ENCODE results near the gene ZNF718.
"Not testable (repeated sequence)": the region's sequence is repeated elsewhere in the genome, so short reads cannot be mapped to it uniquely, and the experiment has no call there.

Gene ZNF718

DNA sequence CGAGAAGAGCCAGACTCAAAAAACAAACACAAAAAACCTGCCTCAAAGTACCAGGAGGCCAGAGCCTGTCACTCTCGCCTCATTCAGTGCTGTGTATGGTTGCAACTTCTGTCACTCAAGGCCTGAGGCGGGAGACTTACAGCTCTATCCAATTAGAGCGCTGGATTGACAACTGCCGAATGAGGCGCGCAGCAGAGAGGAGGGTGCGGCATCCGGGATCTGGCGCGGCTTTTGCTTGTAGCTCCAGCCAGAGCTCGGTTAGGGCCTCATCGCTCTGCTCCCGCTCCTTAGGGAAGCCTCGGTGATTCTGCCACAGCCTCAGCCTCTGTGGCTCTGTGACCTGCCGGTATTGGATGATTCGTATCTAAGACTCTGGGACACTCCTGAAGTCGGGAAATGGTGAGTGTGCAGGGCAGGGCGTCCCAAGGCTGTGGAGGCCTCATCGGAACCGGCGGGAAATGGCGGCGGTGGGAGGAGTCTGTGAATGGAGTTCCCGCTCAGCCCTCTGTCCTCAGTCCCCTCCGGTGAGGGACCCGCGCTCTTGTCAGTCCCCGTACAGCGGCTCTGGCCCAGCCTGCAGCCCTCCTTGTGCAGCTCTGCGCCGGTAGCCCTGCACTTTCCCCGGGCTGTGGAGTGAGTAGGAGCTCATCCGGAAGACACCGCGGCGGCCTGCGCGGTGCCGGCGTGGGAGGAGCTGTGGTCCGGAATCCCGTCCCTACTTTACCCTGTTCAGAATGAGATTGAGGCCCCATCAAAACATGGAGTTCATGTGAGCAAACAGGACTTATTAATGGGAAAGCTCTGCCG is at the start of gene ZNF718:
Gene ZNF718, plus strand, starts transcription at position 227 of the 807 bp plus-strand sequence. Its CDS starts 170 bp downstream, at position 397.
- DNase-seq (ENCODE audit: low read depth in 3 of 3, low spot score in 1 of 3): peak; percentile 54 to 83 (median 78)

GRCh38 chr4:85951-86350 is 38.4 kb upstream of the ZNF718 start:
- no peak for DNase-seq (ENCODE audit: low read depth in 3 of 3, low spot score in 1 of 3)

DNA sequence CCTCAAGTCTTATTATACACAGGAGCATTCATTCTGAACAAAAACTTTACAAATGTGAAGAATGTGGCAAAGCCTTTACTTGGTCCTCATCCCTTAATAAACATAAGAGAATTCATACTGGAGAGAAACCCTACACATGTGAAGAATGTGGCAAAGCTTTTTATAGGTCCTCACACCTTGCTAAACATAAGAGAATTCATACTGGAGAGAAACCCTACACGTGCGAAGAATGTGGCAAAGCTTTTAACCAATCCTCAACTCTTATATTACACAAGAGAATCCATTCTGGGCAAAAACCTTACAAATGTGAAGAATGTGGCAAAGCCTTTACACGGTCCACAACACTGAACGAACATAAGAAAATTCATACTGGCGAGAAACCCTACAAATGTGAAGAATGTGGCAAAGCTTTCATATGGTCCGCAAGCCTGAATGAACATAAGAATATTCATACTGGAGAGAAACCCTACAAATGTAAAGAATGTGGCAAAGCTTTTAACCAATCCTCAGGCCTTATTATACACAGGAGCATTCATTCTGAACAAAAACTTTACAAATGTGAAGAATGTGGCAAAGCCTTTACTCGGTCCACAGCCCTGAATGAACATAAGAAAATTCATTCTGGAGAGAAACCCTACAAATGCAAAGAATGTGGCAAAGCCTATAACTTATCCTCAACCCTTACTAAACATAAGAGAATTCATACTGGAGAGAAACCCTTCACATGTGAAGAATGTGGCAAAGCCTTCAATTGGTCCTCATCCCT is 37.6 kb upstream of the ZNF718 start:
- not testable (repeated sequence) for DNase-seq (ENCODE audit: low read depth in 3 of 3, low spot score in 1 of 3)

- no peak for DNase-seq (ENCODE audit: low read depth in 3 of 3, low spot score in 1 of 3)
Observed at GRCh38 chr4:98386-98785, 25.9 kb upstream of the ZNF718 start.

DNA sequence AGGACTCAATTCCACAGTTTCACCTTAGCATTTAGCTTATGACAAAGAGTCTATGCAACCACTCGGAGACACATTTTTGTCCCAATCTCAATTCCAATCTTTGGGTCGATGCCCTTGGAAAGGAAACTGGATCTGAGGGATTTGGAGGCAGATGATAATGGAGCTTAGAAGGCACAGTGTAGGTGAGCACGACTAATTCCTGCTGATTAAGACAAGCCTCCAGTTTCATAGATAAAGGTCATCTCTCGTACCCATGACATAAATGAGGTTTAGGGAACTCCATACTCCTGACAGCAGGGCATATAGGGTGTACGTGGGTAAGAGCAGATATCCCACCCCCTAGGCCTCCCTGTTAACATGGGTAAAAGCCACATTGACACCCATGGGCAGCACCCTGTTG is 24.4 kb upstream of the ZNF718 start:
- no peak for DNase-seq (ENCODE audit: low read depth in 3 of 3, low spot score in 1 of 3)

- DNase-seq (ENCODE audit: low read depth in 3 of 3, low spot score in 1 of 3): no peak
Observed at GRCh38 chr4:107083-107443, 17.2 kb upstream of the ZNF718 start.

GRCh38 chr4:107444-108429 is 16.6 kb upstream of the ZNF718 start:
- no peak for DNase-seq (ENCODE audit: low read depth in 3 of 3, low spot score in 1 of 3)

DNA sequence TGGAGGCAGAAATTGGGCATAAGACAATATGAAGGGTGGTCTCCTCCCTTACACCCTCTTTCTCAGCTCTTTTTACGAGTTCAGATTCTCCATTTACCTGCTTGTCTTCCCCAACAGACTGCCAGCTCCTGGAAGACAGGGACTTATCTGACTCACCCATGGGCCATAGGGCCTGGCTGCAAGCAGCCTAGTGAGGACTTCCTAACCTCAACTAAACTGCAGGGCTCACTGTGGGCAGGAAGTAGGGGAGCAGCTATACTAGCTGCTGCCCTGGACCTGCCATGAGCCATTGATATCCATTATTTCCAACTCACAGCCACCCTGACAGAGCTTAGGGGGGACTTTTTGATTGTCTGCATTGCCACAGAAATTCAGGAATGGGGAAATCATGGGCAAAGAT is 11.5 kb upstream of the ZNF718 start:
- no peak for DNase-seq (ENCODE audit: low read depth in 3 of 3, low spot score in 1 of 3)

GRCh38 chr4:113732-114131 is 10.6 kb upstream of the ZNF718 start:
- DNase-seq (ENCODE audit: low read depth in 3 of 3, low spot score in 1 of 3): no peak

DNA sequence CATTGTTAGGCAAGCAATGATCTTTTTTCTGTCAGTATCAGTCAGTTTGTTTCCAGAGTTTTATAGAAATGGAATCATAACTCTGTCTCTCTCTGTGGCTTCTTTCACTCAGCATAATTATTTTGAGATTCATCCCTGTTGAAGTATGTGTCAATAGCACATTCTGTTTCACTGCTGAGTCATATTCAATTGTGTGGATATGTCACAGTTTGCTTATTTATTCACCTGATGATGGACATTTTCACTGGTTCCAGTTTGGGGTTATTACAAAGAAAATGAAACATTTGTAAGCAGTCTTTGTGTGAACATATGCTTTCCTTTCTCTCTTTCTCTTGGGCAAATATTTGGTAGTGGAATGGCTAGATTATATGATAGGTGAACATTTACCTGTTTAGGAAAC is 10.2 kb upstream of the ZNF718 start:
- no peak for DNase-seq (ENCODE audit: low read depth in 3 of 3, low spot score in 1 of 3)

GRCh38 chr4:116499-116898 is 7.8 kb upstream of the ZNF718 start:
- no peak for DNase-seq (ENCODE audit: low read depth in 3 of 3, low spot score in 1 of 3)

DNA sequence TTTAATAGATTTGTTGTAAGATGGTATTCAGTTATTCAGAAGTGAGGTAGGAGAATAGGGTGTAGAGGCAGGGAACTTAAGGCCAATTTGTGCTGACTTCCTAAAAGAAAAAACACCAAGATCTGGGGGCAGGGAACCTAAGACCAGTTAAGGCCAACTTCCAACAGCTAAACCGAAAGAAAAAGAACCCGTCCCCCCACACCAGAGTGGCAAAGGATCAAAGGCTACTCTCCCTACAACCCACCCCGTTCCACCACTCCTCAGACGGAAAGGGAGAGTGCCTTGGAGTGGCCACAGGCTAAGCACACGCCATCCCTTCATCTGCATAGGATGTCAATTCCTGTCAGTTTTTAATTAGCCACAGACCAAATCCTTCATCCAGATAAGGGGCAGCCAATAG is 3.7 kb upstream of the ZNF718 start:
- no peak for DNase-seq (ENCODE audit: low read depth in 3 of 3, low spot score in 1 of 3)

DNA sequence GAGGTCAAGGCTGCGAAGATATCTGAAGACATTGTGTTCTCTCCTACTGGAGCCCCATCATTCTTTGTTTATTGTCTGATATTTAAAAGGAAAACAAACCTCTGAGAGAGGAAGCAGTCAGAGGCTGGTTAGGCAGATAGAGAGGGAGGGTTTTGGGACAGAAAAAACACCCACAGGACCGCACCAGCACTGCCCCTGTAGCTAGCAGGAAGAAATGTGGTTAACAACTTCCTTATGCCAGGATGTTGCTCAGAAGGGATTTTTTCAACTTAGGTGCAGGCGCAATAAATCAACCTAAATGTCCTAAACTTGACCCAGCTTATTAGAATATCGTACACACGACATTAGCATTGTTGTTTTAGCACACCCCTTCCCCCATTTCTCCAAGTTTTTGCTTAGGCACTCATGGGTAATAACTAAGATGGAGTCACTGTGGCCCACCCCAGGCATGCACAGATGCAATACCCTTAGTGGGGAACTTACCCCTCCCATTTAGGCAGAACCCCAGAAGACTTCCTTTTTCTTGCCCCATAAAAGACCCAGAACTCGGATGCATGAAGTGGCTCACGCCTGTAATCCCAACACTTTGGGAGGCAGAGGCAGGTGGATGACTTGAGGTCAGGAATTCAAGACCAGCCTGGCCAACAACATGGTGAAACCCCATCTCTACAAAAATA is 2.8 kb upstream of the ZNF718 start:
- no peak for DNase-seq (ENCODE audit: low read depth in 3 of 3, low spot score in 1 of 3)

DNA sequence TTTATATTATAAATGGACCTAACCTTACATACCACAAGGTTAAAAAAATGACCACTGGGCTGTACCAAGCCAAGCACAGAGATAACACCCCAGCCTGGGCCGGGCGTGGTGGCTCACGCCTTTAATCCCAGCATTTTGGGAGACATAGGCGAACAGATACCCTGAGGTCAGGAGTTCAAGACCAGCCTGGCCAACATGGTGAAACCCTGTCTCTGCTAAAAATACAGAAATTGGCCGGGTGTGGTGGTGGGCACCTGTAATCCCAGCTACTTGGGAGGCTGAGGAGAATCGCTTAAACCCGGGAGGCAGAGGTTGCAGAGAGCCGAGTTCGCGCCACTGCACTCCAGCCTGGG is 403 bp upstream of the ZNF718 start:
- DNase-seq (ENCODE audit: low read depth in 3 of 3, low spot score in 1 of 3): not testable (repeated sequence)

DNA sequence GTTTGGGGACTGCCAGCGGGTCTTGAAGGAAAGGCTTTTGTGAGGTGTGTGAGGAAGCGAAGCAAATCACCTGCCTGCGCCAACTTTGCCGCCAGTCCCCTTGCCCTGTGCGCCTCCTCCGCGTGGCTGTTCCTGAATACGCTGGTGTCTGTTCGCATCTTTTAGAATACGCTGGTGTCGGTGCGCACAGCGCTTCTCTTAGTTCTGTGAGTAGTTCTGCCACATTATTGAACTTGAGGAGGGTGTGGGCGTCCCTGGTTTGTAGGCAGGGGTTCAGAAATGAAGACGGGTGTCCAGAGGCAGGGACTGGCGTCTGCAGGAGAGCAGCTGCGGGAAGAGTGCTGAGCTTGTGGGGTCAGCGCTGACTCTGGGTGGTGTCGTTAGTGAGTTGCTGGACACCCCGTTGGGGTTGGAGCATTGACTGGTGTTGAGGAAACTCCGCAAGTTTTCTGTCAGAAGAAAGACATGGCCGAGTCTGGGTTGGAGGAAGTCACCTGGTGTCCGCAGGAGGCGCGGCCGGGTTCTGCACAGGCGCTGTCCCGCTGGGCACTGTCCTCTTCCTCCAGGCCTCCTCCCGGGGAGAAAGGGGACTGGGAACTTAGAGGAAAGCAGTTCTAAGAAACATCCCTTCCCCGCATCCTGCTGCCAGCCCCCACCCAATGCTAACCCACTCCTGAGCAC is 930 bp downstream of the ZNF718 start:
- DNase-seq (ENCODE audit: low read depth in 3 of 3, low spot score in 1 of 3): no peak

DNA sequence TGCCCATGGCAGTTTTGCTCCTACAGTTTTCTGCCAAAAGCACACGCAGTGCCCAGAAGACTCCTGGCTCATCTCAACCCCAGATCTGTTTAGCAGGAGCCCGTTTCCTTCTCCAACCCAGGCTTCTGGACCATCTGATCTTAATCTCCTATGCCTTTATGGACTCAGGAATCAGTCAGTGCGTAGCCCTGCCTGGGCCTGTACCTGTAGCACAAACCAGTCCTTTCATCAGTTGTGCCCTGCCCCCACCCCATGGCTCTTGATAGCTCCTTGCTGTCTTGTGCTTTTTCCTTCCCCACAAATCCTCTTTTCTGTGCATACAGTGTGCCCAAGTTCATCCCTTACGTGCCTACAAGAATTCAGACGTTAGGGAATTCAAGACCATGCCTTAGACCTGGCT is 1.5 kb downstream of the ZNF718 start:
- no peak for DNase-seq (ENCODE audit: low read depth in 3 of 3, low spot score in 1 of 3)

- no peak for DNase-seq (ENCODE audit: low read depth in 3 of 3, low spot score in 1 of 3)
Observed at GRCh38 chr4:132483-132882, 8.2 kb downstream of the ZNF718 start.

DNA sequence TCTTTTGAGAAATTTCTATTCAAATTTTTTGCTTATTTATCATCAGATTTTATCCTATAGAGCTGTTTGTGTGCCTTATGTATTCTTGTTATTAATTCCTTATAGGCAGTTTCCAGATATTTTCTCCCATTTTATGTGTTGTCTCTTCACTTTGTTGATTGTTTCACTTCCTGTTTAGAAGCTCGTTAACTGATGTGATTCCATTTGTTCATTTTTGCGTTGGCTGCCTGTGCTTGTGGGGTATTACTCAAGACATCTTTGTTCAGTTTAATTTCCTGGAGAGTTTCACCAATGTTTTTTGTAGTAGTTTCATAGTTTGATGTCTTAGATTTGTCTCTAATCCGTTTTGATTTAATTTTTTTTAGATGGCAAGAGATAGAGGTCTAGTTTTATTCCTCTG is 14.6 kb downstream of the ZNF718 start:
- no peak for DNase-seq (ENCODE audit: low read depth in 3 of 3, low spot score in 1 of 3)

DNA sequence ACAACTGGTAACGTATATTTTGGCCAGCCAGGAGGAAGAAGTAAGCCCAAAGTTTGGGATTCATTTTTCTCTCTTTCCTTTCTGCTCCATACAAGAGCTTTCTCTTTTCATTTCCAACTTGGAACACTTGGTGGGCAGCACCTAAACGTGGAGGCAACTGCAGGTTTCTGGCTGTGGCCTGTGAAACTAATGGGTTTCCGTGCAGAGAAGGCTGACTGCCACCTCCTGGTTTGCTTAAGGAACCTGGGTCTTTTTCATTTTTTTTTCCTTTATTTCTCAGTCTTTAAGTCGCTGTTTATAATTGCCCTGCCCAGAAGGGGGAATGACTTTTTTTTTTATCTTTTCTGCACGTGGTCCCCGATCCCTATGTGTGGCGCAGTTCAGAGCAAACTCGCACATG is 15.4 kb downstream of the ZNF718 start:
- DNase-seq (ENCODE audit: low read depth in 3 of 3, low spot score in 1 of 3): no peak

DNA sequence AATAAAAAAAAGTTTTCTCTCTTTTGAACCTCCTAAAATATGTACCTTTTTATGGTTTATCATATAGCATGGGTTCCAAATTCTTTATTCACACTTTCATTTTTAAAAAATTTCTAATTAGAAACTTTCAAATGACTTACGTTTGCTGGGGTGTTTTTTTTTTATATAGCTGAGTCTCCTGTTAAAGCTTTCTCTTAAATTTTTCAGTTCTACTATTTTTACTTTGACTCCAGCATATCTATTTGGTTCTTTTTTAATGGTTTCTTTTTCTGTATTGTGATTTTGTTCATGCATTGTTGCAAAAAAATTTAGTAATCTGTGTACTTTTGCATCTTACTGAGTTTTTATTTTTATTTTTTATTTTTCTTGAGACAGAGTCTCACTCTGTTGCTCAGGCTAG is 22.3 kb downstream of the ZNF718 start:
- no peak for DNase-seq (ENCODE audit: low read depth in 3 of 3, low spot score in 1 of 3)

Data from stimulated activated CD4-positive, alpha-beta T cell treated with anti-CD3 and anti-CD28 coated beads, TNF-alpha, amount 100 ng/mL, for 1 hour (primary cell).